ENCODE measurements around the gene ADA. TPM values are rescaled to one million over a fixed set of nuclear protein-coding genes. Genes with fewer than 3 reads are reported as not detected.

ADA gene
- total RNA-seq, 1 donor from 2014 or later: 177 TPM

DNA sequence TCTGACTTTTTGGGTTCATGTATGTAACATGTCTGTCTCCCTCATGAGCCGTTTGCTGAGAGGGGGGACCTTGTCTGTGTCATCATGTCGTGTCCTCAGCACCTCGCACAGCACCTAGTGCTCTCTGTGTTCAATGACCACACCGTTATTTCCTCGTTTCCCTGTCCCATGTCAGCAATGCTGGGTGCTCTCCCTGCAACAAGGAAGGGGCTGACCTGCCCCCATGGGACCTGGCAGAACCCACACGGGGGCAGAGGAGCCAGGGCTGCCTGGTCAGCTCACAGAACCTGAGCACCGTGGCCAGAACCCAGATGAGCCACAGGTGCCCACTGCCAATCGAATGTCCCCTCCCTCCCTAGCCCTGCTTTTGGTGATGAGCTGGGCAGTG lies 7.3 kb downstream of the ADA start:
- Mint-ChIP-seq H3K4me1 (ENCODE audit: unreplicated experiment) (peaks cover 75% of the 10 kb centered on the region), H3K36me3 (ENCODE audit: unreplicated experiment) (peaks cover 15% of the 10 kb centered on the region), H3K4me3 (ENCODE audit: unreplicated experiment) (peak overlapping the region; percentile 34), H3K9me3 (ENCODE audit: unreplicated experiment) (no peaks in the 10 kb centered on the region), H3K27me3 (ENCODE audit: unreplicated experiment) (no peaks in the 10 kb centered on the region), H3K27ac (ENCODE audit: unreplicated experiment) (peak overlapping the region; percentile 94)
- TF ChIP-seq CTCF (IDR thresholded peaks at IDR 0.05): no peak
- no peak for DNase-seq (ENCODE audit: extremely low spot score, unreplicated experiment)

GRCh38 chr20:44643596-44644229 lies 7.8 kb downstream of the ADA start:
- DNase-seq (ENCODE audit: extremely low spot score, unreplicated experiment): no peak
- H3K27me3 Mint-ChIP-seq (ENCODE audit: unreplicated experiment): no peaks in the 10 kb centered on the region
- H3K4me3 Mint-ChIP-seq (ENCODE audit: unreplicated experiment): peak overlapping the region; percentile 34
- H3K27ac Mint-ChIP-seq (ENCODE audit: unreplicated experiment): peak overlapping the region; percentile 94
- H3K36me3 Mint-ChIP-seq (ENCODE audit: unreplicated experiment): peaks cover 18% of the 10 kb centered on the region
- H3K9me3 Mint-ChIP-seq (ENCODE audit: unreplicated experiment): no peaks in the 10 kb centered on the region
- H3K4me1 Mint-ChIP-seq (ENCODE audit: unreplicated experiment): peaks cover 74% of the 10 kb centered on the region
- no peak for TF ChIP-seq CTCF (IDR thresholded peaks at IDR 0.05)

- peaks cover 68% of the 10 kb centered on the region for H3K4me1 Mint-ChIP-seq (ENCODE audit: unreplicated experiment)
- H3K36me3 Mint-ChIP-seq (ENCODE audit: unreplicated experiment): peaks cover 18% of the 10 kb centered on the region
- H3K27ac Mint-ChIP-seq (ENCODE audit: unreplicated experiment): peak overlapping the region; percentile 94
- peak overlapping the region; percentile 56 for H3K4me3 Mint-ChIP-seq (ENCODE audit: unreplicated experiment)
- DNase-seq (ENCODE audit: extremely low spot score, unreplicated experiment): no peak
- no peak for TF ChIP-seq CTCF (IDR thresholded peaks at IDR 0.05)
- H3K27me3 Mint-ChIP-seq (ENCODE audit: unreplicated experiment): no peaks in the 10 kb centered on the region
- H3K9me3 Mint-ChIP-seq (ENCODE audit: unreplicated experiment): no peaks in the 10 kb centered on the region
Measured at GRCh38 chr20:44643154-44643519, 8.4 kb downstream of the ADA start.

GRCh38 chr20:44642203-44643153 lies 9.0 kb downstream of the ADA start:
- peaks cover 69% of the 10 kb centered on the region for H3K4me1 Mint-ChIP-seq (ENCODE audit: unreplicated experiment)
- H3K9me3 Mint-ChIP-seq (ENCODE audit: unreplicated experiment): no peaks in the 10 kb centered on the region
- H3K4me3 Mint-ChIP-seq (ENCODE audit: unreplicated experiment): peak overlapping the region; percentile 56

More at GRCh38 chr20:44642203-44643153, 9.0 kb downstream of the ADA start:
- peak overlapping the region; percentile 94 for H3K27ac Mint-ChIP-seq (ENCODE audit: unreplicated experiment)
- DNase-seq (ENCODE audit: extremely low spot score, unreplicated experiment): no peak
- no peak for TF ChIP-seq CTCF (IDR thresholded peaks at IDR 0.05)
- peaks cover 18% of the 10 kb centered on the region for H3K36me3 Mint-ChIP-seq (ENCODE audit: unreplicated experiment)
- no peaks in the 10 kb centered on the region for H3K27me3 Mint-ChIP-seq (ENCODE audit: unreplicated experiment)
